ENCODE measurements around the gene PAF1. TPM values are rescaled to one million over a fixed set of nuclear protein-coding genes. Genes with fewer than 3 reads are reported as not detected.
A peak's percentile ranks its signal among the peaks of the same experiment; 100 is the strongest.

PAF1 gene
- total and polyA plus RNA-seq, 2 donors (not counting 1 experiment from before 2014, with no cell fraction given): 46.4 to 65.5 TPM

GRCh38 chr19:39351537-39352064 is 39.3 kb downstream of the PAF1 start:
- Histone ChIP-seq H2AFZ (ENCODE audit: low read length) (no peak overlapping the region), H3K4me1 (ENCODE audit: control insufficient read depth, extremely low read depth, insufficient read depth, low read length) (peaks cover 10% of the 10 kb centered on the region), H3K9ac (ENCODE audit: insufficient read depth, low read length) (no peak overlapping the region), H4K20me1 (ENCODE audit: control insufficient read depth, extremely low read depth, insufficient read depth, low read length) (no peaks in the 10 kb centered on the region), H3K27ac (ENCODE audit: insufficient read depth, low read length) (no peak overlapping the region), H3K27me3 (ENCODE audit: control insufficient read depth, insufficient read depth, low read length) (no peaks in the 10 kb centered on the region), H3K79me2 (ENCODE audit: control insufficient read depth, insufficient read depth, low read length) (peaks cover 28% of the 10 kb centered on the region), H3K4me2 (ENCODE audit: extremely low read depth, insufficient read depth, low read length) (no peak overlapping the region), H3K9me3 (ENCODE audit: control insufficient read depth, insufficient read depth, low read depth, low read length) (no peaks in the 10 kb centered on the region), H3K4me3 (replicated peaks in 1 of 4; ENCODE audit: control extremely low read depth in 1 of 4, insufficient read depth in 1 of 4, low read depth in 3 of 4, low read length in 4 of 4) (no peak overlapping the region), H3K36me3 (ENCODE audit: control insufficient read depth, insufficient read depth, low read length) (peaks cover 17% of the 10 kb centered on the region)
- peak in 1 of 2 donors; percentile 31 for DNase-seq (ENCODE audit: low read depth in 2 of 2)
- TF ChIP-seq CTCF (conservative IDR thresholded peaks at IDR 0.05 in 1 of 2, IDR thresholded peaks at IDR 0.05 in 1 of 2; ENCODE audit: low read depth in 1 of 2, low read length in 2 of 2) (peak in 1 of 2 donors; percentile 24), EZH2 (IDR thresholded peaks at IDR 0.05; ENCODE audit: low read length, missing control alignments) (no peak)

- no peak overlapping the region for H3K4me2 ChIP-seq (ENCODE audit: extremely low read depth, insufficient read depth, low read length)
- DNase-seq (ENCODE audit: low read depth in 2 of 2): no peak
- H3K27me3 ChIP-seq (ENCODE audit: control insufficient read depth, insufficient read depth, low read length): no peaks in the 10 kb centered on the region
- no peak overlapping the region for H3K4me3 ChIP-seq (replicated peaks in 1 of 4; ENCODE audit: control extremely low read depth in 1 of 4, insufficient read depth in 1 of 4, low read depth in 3 of 4, low read length in 4 of 4)
- H4K20me1 ChIP-seq (ENCODE audit: control insufficient read depth, extremely low read depth, insufficient read depth, low read length): no peaks in the 10 kb centered on the region
- H3K27ac ChIP-seq (ENCODE audit: insufficient read depth, low read length): no peak overlapping the region
- H3K9me3 ChIP-seq (ENCODE audit: control insufficient read depth, insufficient read depth, low read depth, low read length): no peaks in the 10 kb centered on the region
- H3K9ac ChIP-seq (ENCODE audit: insufficient read depth, low read length): no peak overlapping the region
- peaks cover 40% of the 10 kb centered on the region for H3K79me2 ChIP-seq (ENCODE audit: control insufficient read depth, insufficient read depth, low read length)
- no peak for TF ChIP-seq CTCF (conservative IDR thresholded peaks at IDR 0.05 in 1 of 2, IDR thresholded peaks at IDR 0.05 in 1 of 2; ENCODE audit: low read depth in 1 of 2, low read length in 2 of 2)
- no peak for TF ChIP-seq EZH2 (IDR thresholded peaks at IDR 0.05; ENCODE audit: low read length, missing control alignments)
- no peak overlapping the region for H2AFZ ChIP-seq (ENCODE audit: low read length)
- peaks cover 11% of the 10 kb centered on the region for H3K4me1 ChIP-seq (ENCODE audit: control insufficient read depth, extremely low read depth, insufficient read depth, low read length)
- peaks cover 9% of the 10 kb centered on the region for H3K36me3 ChIP-seq (ENCODE audit: control insufficient read depth, insufficient read depth, low read length)
Observed at GRCh38 chr19:39350156-39350555, 40.8 kb downstream of the PAF1 start.

- no peaks in the 10 kb centered on the region for H3K27me3 ChIP-seq (ENCODE audit: control insufficient read depth, insufficient read depth, low read length)
- H4K20me1 ChIP-seq (ENCODE audit: control insufficient read depth, extremely low read depth, insufficient read depth, low read length): no peaks in the 10 kb centered on the region
- TF ChIP-seq CTCF (conservative IDR thresholded peaks at IDR 0.05 in 1 of 2, IDR thresholded peaks at IDR 0.05 in 1 of 2; ENCODE audit: low read depth in 1 of 2, low read length in 2 of 2): no peak
- no peak for TF ChIP-seq EZH2 (IDR thresholded peaks at IDR 0.05; ENCODE audit: low read length, missing control alignments)
- H3K27ac ChIP-seq (ENCODE audit: insufficient read depth, low read length): no peak overlapping the region
- peaks cover 10% of the 10 kb centered on the region for H3K36me3 ChIP-seq (ENCODE audit: control insufficient read depth, insufficient read depth, low read length)
- H3K4me2 ChIP-seq (ENCODE audit: extremely low read depth, insufficient read depth, low read length): no peak overlapping the region
- no peak overlapping the region for H2AFZ ChIP-seq (ENCODE audit: low read length)
- peaks cover 11% of the 10 kb centered on the region for H3K4me1 ChIP-seq (ENCODE audit: control insufficient read depth, extremely low read depth, insufficient read depth, low read length)
- no peak overlapping the region for H3K4me3 ChIP-seq (replicated peaks in 1 of 4; ENCODE audit: control extremely low read depth in 1 of 4, insufficient read depth in 1 of 4, low read depth in 3 of 4, low read length in 4 of 4)
- no peak overlapping the region for H3K9ac ChIP-seq (ENCODE audit: insufficient read depth, low read length)
- no peaks in the 10 kb centered on the region for H3K9me3 ChIP-seq (ENCODE audit: control insufficient read depth, insufficient read depth, low read depth, low read length)
- DNase-seq (ENCODE audit: low read depth in 2 of 2): no peak
- H3K79me2 ChIP-seq (ENCODE audit: control insufficient read depth, insufficient read depth, low read length): peaks cover 46% of the 10 kb centered on the region
Observed at GRCh38 chr19:39349326-39349725, 41.6 kb downstream of the PAF1 start.
